Astrocyte (in vitro differentiated cells and primary cell): ENCODE measurements around the gene MAGI3.

Experiments used
- CTCF ChIP-seq: IDR thresholded peaks from 2 replicates; pipeline ENCODE4 v1.5.1; 2011; ENCODE audit warnings: low read depth, mild to moderate bottlenecking, inconsistent platforms, low read length, moderate library complexity; ENCODE audit not compliant: insufficient read depth
- EZH2 ChIP-seq: IDR thresholded peaks from 2 replicates; pipeline ENCODE4 v1.6.1; 2012; ENCODE audit warnings: mild to moderate bottlenecking, low read length, inconsistent platforms; ENCODE audit not compliant: insufficient read depth

GRCh38 chr1:113593550-113594297, 203.4 kb downstream of the MAGI3 start:
- no peak for TF ChIP-seq CTCF
- no peak for TF ChIP-seq EZH2
